ENCODE results near the gene SSH3. TPM values are rescaled to one million over a fixed set of nuclear protein-coding genes. Genes with fewer than 3 reads are reported as not detected.

SSH3 gene
- total RNA-seq, 1 donor = 25.0 TPM

DNA sequence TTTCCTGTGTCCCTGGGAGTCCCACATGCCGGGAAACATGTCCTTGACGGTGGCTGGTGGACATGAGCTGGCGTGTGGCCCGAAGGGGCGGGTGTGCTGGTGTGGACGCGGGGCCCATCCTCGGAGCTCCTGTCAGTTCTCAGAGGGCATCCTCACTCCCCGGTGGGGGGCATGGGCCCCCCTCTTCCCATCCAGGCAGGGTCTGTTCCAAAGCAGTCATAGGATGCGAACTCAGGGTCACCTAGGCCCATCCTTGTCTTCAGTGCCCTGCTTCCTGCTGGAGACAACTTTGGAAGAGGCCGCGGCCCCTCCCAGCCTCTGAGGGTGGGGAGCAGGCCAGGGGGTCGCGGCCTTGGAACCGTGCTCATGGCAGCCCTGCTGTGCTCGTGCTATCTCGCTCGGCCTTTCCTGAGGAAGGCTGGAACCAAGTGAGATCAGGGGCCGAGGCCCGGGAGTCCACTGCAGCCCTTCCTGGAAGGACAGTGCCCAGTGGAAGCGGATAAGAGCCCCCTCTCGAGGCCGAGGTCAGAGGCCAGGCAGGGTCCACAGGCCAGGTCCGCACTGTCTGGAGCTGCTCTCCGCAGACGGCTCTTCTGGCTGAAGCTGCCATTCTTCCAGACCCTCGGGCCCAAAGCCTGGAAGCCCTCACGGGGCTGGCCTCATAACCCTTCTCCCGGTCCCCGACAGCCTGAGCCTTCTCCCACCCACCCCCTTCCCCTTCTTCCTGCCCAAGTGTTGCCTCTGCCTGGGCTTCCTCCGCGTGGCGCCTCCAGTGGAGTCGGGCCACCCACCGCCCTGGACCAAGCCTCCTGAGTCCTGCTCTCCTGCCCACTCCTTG lies 28.3 kb upstream of the SSH3 start:
- no peak overlapping the region for H3K4me3 ChIP-seq (ENCODE audit: insufficient read depth, low read length)
- H3K27ac ChIP-seq (ENCODE audit: low read depth, low read length) = no peak overlapping the region
- H3K36me3 ChIP-seq (ENCODE audit: insufficient read depth, low read length) = peaks cover 9% of the 10 kb centered on the region
- peaks cover 26% of the 10 kb centered on the region for H4K20me1 ChIP-seq (ENCODE audit: insufficient read depth, low read length)
- peaks cover 97% of the 10 kb centered on the region for H3K79me2 ChIP-seq (ENCODE audit: insufficient read depth, low read length)
- peaks cover 51% of the 10 kb centered on the region for H3K4me1 ChIP-seq (ENCODE audit: insufficient read depth, low read length)
- TF ChIP-seq, protein P1, sequence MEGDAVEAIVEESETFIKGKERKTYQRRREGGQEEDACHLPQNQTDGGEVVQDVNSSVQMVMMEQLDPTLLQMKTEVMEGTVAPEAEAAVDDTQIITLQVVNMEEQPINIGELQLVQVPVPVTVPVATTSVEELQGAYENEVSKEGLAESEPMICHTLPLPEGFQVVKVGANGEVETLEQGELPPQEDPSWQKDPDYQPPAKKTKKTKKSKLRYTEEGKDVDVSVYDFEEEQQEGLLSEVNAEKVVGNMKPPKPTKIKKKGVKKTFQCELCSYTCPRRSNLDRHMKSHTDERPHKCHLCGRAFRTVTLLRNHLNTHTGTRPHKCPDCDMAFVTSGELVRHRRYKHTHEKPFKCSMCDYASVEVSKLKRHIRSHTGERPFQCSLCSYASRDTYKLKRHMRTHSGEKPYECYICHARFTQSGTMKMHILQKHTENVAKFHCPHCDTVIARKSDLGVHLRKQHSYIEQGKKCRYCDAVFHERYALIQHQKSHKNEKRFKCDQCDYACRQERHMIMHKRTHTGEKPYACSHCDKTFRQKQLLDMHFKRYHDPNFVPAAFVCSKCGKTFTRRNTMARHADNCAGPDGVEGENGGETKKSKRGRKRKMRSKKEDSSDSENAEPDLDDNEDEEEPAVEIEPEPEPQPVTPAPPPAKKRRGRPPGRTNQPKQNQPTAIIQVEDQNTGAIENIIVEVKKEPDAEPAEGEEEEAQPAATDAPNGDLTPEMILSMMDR (IDR thresholded peaks at IDR 0.05; ENCODE audit: extremely low read depth, low read depth, low read length) = no peak
- peak; percentile 62 for DNase-seq (ENCODE audit: insufficient read length, low spot score, missing footprints)
- H3K4me2 ChIP-seq (ENCODE audit: insufficient read depth, low read length) = no peak overlapping the region
- no peaks in the 10 kb centered on the region for H3K27me3 ChIP-seq (ENCODE audit: insufficient read depth, low read length)
- H2AFZ ChIP-seq (ENCODE audit: low read length) = no peak overlapping the region
- H3K9me3 ChIP-seq (ENCODE audit: low read depth, low read length) = no peaks in the 10 kb centered on the region

GRCh38 chr11:67275606-67276409 lies 27.5 kb upstream of the SSH3 start:
- no peak overlapping the region for H3K4me2 ChIP-seq (ENCODE audit: insufficient read depth, low read length)
- H3K27ac ChIP-seq (ENCODE audit: low read depth, low read length) = peak overlapping the region; percentile 69
- H3K27me3 ChIP-seq (ENCODE audit: insufficient read depth, low read length) = no peaks in the 10 kb centered on the region
- DNase-seq (ENCODE audit: insufficient read length, low spot score, missing footprints) = peak; percentile 65
- H3K4me3 ChIP-seq (ENCODE audit: insufficient read depth, low read length) = no peak overlapping the region
- H3K9me3 ChIP-seq (ENCODE audit: low read depth, low read length) = no peaks in the 10 kb centered on the region
- H3K36me3 ChIP-seq (ENCODE audit: insufficient read depth, low read length) = peaks cover 17% of the 10 kb centered on the region
- H3K4me1 ChIP-seq (ENCODE audit: insufficient read depth, low read length) = peaks cover 42% of the 10 kb centered on the region
- H2AFZ ChIP-seq (ENCODE audit: low read length) = no peak overlapping the region
- H4K20me1 ChIP-seq (ENCODE audit: insufficient read depth, low read length) = peaks cover 17% of the 10 kb centered on the region
- TF ChIP-seq, protein P1 (IDR thresholded peaks at IDR 0.05; ENCODE audit: extremely low read depth, low read depth, low read length) = no peak
- H3K79me2 ChIP-seq (ENCODE audit: insufficient read depth, low read length) = peaks cover 90% of the 10 kb centered on the region

- peaks cover 22% of the 10 kb centered on the region for H3K36me3 ChIP-seq (ENCODE audit: insufficient read depth, low read length)
Observed at GRCh38 chr11:67276781-67277230, 26.5 kb upstream of the SSH3 start.

More at GRCh38 chr11:67276781-67277230, 26.5 kb upstream of the SSH3 start:
- Histone ChIP-seq H3K27me3 (ENCODE audit: insufficient read depth, low read length) (no peaks in the 10 kb centered on the region), H2AFZ (ENCODE audit: low read length) (peak overlapping the region; percentile 65), H3K9me3 (ENCODE audit: low read depth, low read length) (no peaks in the 10 kb centered on the region), H3K4me3 (ENCODE audit: insufficient read depth, low read length) (peak overlapping the region; percentile 64), H3K79me2 (ENCODE audit: insufficient read depth, low read length) (peaks cover 80% of the 10 kb centered on the region), H4K20me1 (ENCODE audit: insufficient read depth, low read length) (peaks cover 9% of the 10 kb centered on the region), H3K4me1 (ENCODE audit: insufficient read depth, low read length) (peaks cover 34% of the 10 kb centered on the region), H3K27ac (ENCODE audit: low read depth, low read length) (peak overlapping the region; percentile 69), H3K4me2 (ENCODE audit: insufficient read depth, low read length) (peak overlapping the region; percentile 76)
- TF ChIP-seq, protein P1 (IDR thresholded peaks at IDR 0.05; ENCODE audit: extremely low read depth, low read depth, low read length) = peak; percentile 40
- DNase-seq (ENCODE audit: insufficient read length, low spot score, missing footprints) = peak; percentile 97
